Glomerular visceral epithelial cell (primary cell): ENCODE data around the gene COL8A2.

Experiments used
- DNase-seq: peaks from one replicate; pipeline ENCODE4 v3.0.0-alpha.2; 2016; ENCODE audit errors: extremely low spot score

COL8A2 gene

DNA sequence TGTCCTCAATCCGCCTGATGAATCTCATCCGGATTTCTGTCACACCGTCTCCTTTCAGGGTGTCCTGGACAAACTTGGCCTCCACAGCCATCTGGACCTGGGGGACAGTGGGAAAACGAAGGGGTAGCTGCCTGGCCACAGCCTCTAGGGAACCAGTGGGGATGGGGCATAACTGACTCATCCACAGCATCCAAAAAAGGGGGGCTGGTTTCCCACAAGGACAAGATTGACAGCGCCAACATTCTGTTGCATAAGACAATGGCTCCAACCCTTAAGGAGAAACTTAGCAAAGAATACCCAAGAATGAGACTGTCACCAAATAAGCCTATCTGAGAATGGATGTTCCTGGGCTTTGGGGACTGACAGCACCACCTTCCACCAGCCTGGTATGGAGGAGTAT lies 12.2 kb upstream of the COL8A2 start:
- no peak for DNase-seq

DNA sequence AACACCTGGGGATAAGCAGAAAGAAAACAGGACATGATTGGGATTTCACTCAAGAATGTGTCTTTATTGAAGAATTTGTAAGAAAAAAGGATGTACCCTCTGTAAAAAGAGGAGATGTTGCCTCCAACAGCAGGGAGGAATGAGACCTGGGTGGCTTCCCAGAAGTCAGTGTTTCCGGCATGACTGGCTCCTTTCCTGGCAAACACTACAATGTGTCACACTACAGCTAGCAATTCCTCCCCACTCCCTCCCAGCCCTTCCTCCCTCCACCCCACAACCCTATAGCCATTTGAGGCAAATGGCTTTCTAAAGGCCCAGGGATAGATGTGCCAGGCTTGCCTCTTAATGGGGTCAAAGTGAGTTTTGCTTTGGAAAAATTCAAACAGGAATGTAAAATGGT lies 11.5 kb upstream of the COL8A2 start:
- peak; percentile 58 for DNase-seq

DNA sequence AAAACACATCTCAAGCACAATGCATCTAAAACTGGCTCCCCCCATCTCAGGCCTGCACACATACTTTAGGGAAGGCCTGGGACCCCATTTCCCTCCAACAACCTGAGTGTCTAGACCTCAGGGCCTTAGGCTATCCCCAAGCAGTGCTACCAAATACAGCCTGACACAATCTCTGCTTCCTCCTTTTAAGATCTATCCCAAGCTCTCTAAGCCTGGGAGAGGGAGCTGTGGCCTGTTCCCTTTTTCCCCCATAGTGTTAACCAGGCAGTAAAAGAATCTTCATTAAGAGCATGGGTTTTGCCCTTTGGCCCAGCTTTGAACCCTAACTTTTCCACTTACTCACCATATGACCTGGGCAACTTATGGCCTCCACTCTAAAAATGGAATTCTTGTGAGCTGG lies 10.8 kb upstream of the COL8A2 start:
- no peak for DNase-seq

DNA sequence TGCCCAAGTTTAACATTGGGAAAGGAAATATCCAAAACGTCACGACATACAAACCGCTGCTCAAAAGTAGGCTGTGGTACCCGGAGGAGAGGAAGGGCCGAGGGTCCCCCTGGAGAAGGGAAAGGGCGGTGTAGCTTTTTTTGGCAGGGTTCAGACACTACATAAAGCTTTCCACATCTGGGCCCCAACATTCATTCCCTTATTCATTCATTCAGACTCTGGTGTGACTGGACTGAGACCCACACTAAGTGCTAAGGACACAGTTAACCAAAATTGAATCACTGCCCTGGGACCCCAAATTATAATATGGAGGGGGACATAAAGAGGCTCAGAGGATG lies 10.3 kb upstream of the COL8A2 start:
- no peak for DNase-seq

DNA sequence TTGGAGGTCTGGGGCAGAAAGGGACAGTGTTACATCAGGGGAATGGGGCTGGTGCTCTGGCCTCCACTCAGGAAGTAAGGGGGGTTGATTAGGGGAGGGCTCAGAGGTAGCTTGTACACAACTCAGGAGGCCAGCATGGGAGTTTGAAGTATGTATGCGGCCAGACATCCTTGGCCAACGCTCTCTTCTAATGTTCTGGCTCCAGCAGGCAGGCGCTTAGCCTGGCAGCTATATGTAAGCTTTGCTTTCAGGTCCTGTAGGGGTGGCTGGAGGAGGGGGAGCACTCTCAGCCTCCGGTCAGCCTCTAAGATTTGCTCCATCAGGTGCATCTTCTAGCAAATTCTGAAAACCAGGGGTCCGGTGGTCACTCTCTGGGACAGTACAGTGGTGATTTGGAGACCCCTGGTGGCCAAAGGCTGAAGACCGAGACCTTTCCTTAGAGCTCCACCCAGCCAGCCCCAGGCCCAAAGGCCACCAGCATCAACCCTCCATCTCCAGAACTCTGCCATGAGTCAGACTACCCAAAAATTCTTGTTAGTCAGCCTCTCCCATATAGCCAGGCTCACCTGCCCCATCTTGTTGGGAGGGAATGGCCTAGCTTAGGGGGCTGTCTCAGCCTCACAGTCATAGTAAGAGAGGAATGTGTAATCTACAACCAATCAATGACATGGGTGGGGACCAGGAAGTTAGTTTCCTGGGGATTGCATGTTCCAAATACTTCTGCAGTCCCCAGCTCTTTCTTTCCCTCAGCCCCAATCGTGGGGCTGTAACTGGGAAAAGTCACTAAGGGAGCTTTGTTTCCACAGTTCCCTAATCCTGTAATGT lies 9.7 kb upstream of the COL8A2 start:
- peak; percentile 70 for DNase-seq

DNA sequence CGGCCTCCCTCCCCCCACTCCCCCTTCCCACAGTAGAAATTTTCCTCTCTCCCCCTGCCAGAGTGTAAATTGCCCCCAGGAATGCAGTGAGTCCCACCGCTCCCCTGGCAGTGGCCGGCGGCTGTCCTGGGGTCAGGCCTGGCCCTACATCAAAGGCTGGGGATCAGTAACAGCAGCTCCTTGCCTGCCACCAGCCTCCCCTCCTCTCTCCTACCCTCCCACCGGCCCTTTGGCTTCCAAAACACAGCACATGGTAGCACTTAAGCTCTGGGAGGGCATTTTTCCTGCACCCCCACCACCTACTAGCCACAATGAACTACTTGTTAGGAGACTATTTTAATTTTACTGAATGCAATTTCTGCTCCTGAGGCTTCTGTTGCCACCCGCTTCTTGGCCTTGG lies 9.0 kb upstream of the COL8A2 start:
- no peak for DNase-seq

DNA sequence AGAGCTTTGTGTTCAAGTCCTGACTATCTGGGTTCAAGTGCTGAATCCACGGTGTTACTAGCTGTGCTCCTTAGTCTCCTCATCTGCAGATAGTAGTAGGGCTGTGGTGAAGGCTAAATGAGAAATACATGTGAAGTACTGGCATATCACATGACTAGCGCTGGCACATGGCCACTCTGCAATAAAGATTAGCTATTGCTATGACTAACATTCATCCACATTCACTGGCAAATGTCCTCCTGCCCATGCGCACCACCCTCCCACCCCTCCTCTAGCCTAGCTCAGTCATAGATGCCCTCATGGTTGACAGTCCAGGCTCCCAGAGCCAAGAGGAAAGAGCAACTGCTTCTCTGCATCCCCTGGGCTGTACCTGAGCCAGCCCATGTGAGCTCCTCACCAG lies 8.5 kb upstream of the COL8A2 start:
- DNase-seq, result peak; percentile 96

DNA sequence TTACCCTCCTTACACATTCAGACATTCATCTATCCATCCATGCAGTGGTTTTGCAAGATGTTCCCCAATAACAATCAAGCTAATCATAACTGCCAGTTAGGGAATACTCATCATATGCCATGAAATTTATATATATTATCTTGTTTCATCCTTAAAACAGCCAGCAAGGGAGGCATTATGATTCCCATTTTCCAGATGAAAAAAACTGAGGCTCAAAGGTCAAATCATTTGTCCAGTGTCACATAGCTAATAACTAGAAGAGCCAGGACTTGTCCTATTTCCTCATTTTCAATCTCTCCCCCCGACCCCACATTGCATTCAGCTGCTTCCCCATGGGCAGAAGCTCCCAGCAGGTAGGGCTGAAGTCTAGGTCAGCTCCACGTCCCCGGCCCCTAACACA lies 7.0 kb upstream of the COL8A2 start:
- no peak for DNase-seq

DNA sequence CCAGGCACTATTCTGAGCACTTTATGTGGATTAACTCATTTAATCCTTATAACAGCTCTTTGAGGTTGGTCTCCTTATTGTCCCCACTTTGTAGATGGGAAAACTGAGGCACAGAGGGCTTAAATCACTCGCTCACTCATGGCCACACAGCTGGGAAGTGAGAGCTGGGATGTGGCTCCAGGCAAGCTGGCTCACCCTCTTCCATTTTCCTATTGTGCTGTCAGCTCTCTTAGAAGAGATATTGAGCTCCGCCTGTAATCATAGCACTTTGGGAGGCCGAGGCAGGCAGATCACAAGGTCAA lies 3.8 kb upstream of the COL8A2 start:
- no peak for DNase-seq

DNA sequence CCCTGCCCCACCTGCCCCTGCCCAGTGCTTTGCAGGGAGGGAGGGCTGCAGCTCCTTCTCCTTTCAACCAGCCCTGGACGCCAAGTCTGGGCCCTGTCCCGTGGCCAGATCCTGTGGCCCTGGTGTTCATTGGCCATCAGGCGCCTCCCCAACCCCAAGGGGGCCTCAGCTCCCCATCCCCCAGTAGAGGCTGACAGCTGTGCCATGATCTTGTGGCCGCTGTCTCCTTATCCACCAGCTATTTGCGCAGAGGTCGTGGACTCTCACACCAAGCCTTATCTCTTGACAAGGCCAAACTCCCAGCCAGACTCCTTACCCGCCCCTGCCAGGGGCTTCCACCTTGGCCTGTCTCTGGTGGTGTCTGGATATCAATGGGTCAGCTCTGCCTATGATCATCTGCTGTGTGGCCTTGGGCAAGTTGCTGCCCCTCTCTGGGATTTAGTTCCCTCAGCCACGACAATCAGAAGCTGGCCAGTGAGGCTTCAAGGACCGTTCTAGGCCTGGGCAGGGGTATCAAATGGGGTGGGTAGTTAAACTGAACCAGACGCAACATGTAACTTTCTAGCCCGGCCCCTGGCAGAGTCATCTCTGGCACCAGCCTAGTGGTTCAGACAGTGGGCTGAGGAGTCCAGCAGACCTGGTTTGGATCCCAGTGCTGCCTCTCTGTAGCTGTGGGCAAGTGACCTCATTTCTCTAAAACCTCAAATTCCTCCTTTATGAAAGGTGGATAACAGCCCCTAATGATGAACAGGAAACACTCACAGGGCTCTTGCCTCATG lies 3.3 kb upstream of the COL8A2 start:
- DNase-seq, result peak; percentile 87

DNA sequence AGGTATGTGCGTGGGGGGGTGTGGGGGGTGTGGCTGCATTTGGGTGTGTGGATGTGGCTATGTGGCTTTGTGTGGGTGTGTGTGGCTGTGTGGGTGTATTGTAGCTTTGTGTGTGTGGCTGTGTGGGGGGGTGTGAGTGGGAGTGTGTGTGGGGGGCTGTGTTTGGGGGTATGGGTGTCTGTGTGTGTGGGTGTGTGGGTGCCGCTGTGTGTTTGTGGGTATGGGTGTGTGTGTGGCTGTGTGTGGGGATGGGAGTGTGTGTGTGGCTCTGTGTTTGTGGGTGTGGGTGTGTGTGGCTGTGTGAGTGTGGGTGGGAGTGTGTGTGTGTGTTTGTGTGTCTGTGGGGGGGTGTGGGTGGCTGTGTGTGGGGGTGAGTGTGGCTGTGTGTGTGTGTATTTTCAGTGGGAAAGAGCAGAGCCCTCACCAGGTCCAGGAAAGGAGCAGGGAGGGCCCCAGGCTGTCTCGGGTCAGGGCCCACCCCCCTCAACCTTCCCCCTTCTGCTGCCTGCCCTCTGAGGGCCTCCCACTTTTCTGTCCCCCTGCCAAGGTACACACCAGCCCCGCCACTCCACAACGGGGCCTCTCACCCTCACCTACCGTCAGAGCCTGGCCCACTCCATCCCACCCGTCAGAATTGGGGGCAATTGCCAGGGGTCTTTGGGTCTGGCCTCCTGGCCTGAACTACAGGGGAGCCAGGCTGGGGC lies 1.9 kb upstream of the COL8A2 start:
- no peak for DNase-seq

DNA sequence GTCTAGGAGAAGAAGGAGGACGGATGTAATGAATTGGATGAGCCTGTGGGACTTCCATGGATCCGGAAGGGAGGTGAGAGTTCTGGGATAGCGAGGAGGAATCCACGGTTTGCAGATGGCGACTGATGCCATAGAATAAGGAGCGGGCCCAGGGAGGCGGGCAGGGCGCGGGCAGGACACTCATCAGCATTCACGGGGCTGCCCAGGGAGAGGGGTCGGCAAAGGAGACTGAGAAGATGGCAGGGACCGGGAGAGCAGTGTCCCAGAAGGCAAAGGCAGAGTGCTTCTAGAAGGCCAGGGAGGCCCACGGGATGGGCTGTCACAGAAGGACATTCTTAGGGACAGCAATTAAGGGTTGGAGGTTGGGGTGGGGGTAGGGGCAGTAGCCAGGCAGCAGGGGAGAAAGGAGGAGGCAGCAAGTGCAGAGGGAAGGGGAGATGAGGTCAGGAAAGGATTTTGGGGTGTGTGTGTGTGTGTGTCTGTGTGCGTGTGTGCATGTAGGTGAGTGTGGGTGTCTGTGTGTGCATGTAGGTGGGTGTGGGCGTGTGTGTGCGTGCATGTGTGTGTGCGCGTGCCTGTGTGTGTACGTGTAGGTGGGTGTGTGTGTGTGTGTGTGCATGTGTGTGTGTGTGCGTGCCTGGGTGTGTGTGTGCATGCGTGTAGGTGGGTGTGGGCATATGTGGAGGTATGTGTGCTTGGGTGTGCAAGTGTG lies 1.1 kb upstream of the COL8A2 start:
- no peak for DNase-seq

DNA sequence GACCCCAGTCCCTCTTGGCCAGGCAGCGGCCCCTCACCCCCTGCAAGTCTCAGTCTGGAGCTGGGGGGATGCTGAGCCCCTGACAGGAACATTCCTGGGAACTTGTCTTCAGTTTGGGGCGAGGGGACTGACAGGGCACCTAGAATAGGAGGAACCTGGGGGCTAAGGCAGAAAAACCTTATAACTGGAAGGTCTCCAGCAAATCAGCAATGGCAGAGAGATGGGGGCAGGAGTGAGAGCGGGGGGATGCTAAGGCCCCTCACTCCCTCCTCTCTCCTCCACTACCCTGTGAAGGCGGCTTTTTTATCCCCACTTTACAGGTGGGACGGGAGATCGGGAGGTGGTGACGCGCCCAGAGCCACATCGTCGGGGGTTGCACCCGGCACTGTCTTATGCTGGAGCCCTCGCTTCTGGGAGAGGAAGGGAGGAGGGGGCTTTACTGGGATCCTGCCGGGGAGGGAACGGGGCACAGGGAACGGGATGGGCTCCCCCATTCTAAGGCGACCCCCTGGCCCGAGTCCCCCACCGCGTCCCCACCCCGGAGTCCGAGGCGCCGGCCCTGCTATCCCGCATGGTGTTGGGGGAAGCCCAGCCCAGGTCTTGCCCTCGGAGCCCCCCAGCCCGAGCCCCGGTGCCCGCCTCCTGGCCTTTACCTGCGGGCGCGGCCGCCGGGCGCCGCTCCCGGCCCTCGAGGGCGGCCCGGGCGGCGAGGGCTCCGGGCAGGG lies 456 bp downstream of the COL8A2 start:
- DNase-seq, result no peak

DNA sequence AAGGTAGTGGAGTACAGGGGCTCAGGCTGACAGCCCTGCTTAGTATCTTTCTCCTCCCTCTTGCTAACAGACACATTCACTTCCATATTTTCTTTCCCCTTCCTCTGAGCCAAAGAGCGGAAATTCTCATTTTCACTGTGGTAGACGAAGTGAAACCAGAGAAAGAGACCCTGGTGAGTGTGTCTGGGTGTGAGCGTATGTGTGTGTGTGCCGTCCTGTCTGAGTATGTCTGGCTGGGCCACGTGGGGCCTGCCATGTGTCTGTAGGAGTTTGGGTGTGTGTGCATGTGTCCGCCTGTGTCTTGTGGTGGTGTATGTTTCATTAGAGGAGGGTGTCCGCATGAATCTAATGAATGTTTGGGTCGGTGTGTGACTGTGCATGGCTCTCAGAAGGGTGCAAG lies 1.7 kb downstream of the COL8A2 start:
- DNase-seq, result no peak

DNA sequence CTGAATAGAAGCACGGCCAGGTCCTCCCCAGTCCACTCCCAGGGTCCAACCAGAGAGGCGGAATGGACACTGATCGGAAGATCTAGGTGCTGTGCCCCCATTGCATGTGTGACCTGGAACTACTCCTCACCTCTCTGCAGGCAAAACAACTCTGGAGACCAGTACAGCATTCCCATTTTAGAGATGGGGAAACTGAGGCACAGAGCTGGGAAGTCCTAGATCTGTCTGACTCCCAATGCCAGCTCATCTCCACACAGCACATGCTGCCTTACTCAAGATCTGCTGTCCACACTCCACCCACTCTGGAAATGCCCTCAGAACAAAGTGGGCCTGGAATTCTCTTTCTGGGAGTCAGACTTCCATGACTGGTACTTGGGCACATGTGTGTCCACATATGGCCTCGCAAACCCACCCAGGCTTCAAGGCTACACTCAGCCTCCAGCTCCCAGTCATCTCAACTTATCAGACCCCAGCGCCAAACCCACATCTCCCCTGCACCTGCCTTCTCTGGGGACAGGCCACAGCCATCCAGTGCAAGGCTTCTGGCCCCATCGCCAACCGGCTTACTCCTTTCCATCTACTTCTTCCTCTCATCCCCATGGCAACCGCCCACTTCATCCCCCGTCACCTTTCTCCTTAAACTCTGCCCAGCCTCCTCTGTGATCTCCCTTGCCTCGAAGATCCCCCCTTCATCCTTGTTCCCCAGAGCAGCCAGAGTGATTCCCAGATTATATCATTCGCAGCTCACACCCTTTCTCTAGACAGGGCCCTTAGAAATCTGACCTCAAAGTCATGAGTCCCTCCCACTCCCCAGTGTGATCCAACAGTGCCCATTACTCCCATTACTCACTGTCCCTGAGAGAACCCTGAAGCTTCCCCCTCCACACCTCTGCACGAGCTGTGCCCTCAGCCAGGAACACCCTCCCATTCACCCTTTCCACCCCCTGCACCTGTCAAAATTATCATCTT lies 2.7 kb downstream of the COL8A2 start:
- DNase-seq, result no peak

DNA sequence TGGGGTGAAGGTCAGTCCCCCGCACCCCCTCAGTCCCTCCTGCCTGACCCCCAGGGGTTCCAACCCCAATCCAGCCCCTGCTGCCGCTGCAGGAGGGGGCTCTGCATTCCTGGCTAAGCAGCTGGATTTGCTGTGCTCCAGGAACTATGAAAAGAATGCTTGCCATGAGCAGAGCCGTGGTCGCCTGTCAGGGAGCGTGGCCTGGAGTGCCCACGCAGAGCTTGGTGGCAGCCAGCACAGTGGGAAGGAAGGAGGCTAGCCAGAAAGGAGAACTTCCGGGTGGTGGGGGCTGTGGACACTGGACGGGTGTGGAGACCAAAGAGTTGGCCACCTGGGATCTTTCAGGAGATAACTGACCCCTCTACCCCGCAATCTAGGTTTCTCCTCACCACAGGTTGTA lies 5.6 kb downstream of the COL8A2 start:
- DNase-seq, result no peak

DNA sequence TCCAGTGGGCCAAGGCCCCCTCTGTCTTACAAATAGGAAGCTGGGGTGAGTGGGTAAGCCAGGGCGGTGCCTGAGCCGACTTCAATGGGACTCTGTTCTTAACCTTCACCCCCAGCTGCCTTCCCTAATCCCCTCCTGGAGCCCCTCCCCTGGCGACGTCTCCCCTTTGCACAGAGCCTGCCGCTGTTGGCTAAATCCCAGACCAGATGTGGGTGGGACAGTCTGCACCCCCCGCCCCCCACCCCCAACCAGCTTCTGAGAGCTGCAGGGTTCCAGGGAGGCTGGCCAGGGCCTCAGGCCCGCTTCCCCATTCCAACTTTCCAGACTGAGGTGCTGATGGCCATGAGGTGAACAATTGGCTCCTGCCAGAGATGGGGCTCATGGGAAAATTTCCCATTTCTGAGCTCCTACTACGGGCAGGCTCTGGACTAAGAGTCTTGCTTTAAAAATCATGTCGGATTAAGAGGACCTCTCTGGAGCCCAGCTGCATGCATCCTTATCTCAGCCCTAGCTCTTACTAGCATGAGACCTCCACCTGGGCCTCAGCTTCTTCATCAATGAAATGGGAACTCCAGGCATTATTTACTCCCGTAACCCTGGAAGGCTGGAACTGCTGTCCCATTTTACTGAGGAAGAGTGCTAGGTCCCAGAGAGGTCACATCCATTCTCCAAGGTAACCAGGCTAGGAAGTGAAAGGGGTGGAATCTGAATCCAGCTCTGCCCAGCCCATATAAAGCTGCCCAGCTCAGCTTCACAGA lies 6.4 kb downstream of the COL8A2 start:
- no peak for DNase-seq

DNA sequence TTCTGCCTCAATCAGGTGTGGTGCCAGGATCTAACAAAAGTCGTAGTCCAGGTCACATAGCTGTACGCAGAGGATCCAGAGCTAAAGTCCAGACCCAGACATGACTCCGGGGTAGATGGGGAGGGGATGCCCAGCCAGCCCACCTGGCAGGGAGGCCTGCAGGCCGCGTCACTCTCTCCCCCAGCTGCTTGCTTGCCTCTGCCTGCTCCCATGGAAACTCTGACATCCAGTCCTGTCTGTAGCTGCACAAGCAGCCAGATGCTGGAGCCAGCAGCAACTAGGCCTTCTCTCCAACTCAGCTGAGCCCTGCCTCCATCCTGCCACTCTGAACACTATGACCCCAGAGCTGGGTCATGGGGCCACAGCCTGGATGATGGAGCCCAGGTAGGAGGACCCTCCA lies 8.1 kb downstream of the COL8A2 start:
- DNase-seq, result no peak

DNA sequence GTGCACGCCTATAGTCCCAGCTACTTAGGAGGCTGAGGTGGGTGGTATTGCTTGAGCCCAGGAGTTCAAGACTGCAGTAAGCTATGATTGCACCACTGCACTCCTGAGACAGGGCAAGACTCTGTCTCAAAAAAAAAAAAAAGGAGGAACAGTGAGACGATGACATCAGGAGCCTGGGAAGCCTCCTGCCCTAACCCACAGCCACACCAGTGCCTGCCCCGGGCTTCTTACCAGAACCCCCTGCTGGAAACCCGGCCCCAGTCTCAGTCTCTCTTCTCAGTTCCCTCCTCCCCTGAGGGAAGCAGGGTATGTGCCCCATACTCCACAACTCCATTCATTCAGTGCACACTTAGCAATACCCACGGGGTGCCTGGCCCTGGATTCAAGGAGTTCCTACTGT lies 9.1 kb downstream of the COL8A2 start:
- peak; percentile 22 for DNase-seq

DNA sequence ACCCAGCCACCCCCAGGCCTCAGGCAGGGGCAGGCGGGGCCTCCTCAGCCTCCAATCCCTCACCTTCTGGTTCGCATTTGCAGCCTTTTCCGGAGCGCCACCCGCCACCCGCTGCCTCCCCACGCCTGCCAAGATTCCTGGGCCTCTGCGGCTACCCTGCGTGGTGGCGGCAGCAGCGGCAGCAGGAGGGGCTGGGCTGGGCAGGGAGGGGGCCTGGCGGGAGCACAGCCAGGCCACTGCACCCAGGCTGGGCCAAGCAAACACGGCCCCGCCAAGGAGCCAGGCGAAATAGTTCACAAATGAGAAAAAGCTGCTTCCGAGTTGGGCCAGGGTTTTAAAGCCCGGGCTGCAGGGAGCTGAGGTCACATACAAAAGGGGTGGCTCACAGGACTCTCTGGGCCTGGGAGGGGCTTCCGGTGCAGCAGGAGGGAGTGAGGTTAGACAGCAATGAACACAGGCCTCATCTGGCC lies 9.8 kb downstream of the COL8A2 start:
- DNase-seq, result no peak
